Measurements from ENCODE around the gene LRRC8C.

DNA sequence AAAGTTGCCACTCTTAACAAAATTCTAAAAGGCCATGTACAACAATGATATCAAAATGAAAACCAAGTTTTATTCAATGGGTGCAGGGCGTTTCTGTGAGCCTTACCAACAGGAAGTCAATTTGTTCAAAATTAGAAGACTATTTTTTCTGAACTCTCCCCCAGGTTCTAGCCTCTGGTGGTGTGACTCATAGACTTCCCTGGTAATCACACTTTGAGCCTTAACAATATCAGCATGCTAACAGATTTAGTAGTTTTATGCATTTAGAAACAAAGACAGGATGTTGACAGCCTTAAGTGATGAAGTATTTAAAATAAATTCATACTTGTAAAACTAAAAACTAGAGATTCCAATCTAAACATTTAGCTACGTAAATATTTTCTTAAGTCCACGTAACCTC lies 88.4 kb downstream of the LRRC8C start:
- TF ChIP-seq CTCF (IDR thresholded peaks at IDR 0.05) (no peak), EZH2 (IDR thresholded peaks at IDR 0.05; ENCODE audit: borderline replicate concordance, insufficient read depth, low read depth, low read length, poor library complexity, severe bottlenecking) (no peak)
